ENCODE results near the gene IRF9. TPM values are rescaled to one million over a fixed set of nuclear protein-coding genes. Genes with fewer than 3 reads are reported as not detected.

Gene IRF9
- total and polyA plus RNA-seq, 2 of the 13 experiments (the other 11 are each of a cell fraction or from before 2014, with no cell fraction given), result 14.9 to 49.7 TPM

DNA sequence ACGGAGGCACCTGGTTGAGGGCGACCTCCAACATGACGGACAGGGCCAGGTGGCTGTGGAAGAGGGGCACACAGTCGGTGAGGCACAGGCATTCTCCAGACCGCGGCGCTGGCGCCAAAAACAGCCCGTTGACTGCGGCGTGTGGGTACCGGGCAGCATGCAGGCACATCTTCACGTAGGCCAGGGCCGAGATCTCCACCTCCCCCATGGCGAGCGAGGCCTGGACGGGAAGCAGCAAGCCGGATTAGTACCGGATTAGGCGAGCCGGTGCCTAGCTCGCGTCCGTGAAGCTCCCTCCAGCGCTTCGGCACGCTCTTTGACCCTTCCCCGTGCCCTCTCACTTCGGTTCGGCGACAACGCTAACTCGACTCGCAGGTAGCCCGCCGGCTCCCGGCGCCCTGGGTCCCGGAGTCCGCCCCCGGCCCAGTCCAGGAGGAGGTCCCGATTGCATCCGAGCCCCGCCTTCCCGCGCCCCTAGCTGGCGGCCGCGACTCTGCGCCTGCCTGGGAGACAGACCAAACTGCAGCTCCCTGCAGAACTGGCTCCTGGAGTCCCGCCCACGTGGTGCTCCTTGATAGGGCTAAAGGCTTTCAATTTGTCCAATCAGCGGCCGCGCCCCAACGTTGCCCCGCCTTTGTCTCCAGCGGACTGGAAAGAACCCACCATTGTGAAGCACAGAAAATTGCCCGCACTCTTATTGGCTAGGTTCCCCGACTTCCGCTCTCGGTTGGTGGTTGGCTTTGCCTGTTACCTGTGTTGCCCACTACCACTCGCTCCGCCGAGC is 19.8 kb upstream of the IRF9 start, which contains the start of gene EMC9 (continued):
- TF ChIP-seq IKZF4 (CRISPR knock-in tag; IDR thresholded peaks at IDR 0.05; ENCODE audit: borderline replicate concordance, low read depth, not compliant biosample characterization) (no peak), AGO2 (optimal IDR thresholded peaks at IDR 0.05; ENCODE audit: low read depth, low read length) (peak; percentile 100), ZFP37 (CRISPR knock-in tag; IDR thresholded peaks at IDR 0.05; ENCODE audit: borderline replicate concordance) (peak; percentile 64; the same call in 1 of the 2 replicates), TCF7 (IDR thresholded peaks at IDR 0.05; ENCODE audit: low read depth) (no peak; the same call in 1 of the 2 replicates), HNF1B (CRISPR knock-in tag; IDR thresholded peaks at IDR 0.05) (no peak), TARDBP (CRISPR knock-in tag; IDR thresholded peaks at IDR 0.05) (peak; percentile 81), ZNF891 (CRISPR knock-in tag; IDR thresholded peaks at IDR 0.05) (no peak), HDAC2 (CRISPR knock-in tag; IDR thresholded peaks at IDR 0.05) (0 out of 2 replicates have a peak, but pooled peaks have one; percentile 95), ZNF274 (CRISPR knock-in tag; IDR thresholded peaks at IDR 0.05) (no peak), CREB1 (IDR thresholded peaks at IDR 0.05) (peak; percentile 91), CREB1 (CRISPR knock-in tag; IDR thresholded peaks at IDR 0.05) (no peak), ZNF746 (CRISPR knock-in tag; IDR thresholded peaks at IDR 0.05) (no peak), ZNF224 (CRISPR knock-in tag; IDR thresholded peaks at IDR 0.05) (no peak), ZFP62 (CRISPR knock-in tag; IDR thresholded peaks at IDR 0.05) (peak; percentile 98), HHEX (CRISPR knock-in tag; IDR thresholded peaks at IDR 0.05) (no peak), ZFAT (CRISPR knock-in tag; conservative IDR thresholded peaks at IDR 0.05) (0 out of 2 replicates have a peak, but pooled peaks have one; percentile 62), TOE1 (CRISPR knock-in tag; IDR thresholded peaks at IDR 0.05) (no peak), RBAK (CRISPR knock-in tag; IDR thresholded peaks at IDR 0.05) (peak; percentile 63; the same call in 1 of the 2 replicates), THYN1 (CRISPR knock-in tag; IDR thresholded peaks at IDR 0.05; ENCODE audit: borderline replicate concordance, low read depth) (peak; percentile 97), TOPORS (CRISPR knock-in tag; IDR thresholded peaks at IDR 0.05) (peak; percentile 99), EEA1 (CRISPR knock-in tag; IDR thresholded peaks at IDR 0.05; ENCODE audit: borderline replicate concordance) (peak; percentile 98), SKIL (CRISPR knock-in tag; IDR thresholded peaks at IDR 0.05; ENCODE audit: borderline replicate concordance) (no peak), ZNF709 (CRISPR knock-in tag; IDR thresholded peaks at IDR 0.05) (no peak), ZNF230 (CRISPR knock-in tag; IDR thresholded peaks at IDR 0.05) (peak; percentile 100), ZNF800 (CRISPR knock-in tag; IDR thresholded peaks at IDR 0.05) (peak; percentile 92)

Measured in HepG2 (cell line).